T-helper 1 cell treated with Interleukin-12 subunit alpha and Interleukin-12 subunit beta and Interleukin-4 antibody, amounts not matched to agents 30 ng/mL and 1 ng/mL, for 36 hours (primary cell): Measurements from ENCODE around the gene ZNF740. TPM values are rescaled to one million over a fixed set of nuclear protein-coding genes. Genes with fewer than 3 reads are reported as not detected.

Experiments
- intact Hi-C: fragments of 100-400 bp; cut with micrococcal nuclease; formaldehyde crosslinking; loops from one replicate; pipeline ENCODE4 v1.15.1; 2024
- total RNA-seq: library from RNA; stranded (reverse); gene quantifications from 2 replicates; pipeline ENCODE4 v1.2.3, GENCODE V29; 2022

Gene ZNF740
- total RNA-seq, 1 donor from 2014 or later: 51.7 TPM

- intact Hi-C loops: loop anchor here (5.0 kb wide), 2 partner anchors 217 to 228 kb away; partner anchors contain the start of genes EIF4B and PCBP2
Measured at GRCh38 chr12:53224061-53224896, 43.8 kb downstream of the ZNF740 start.

- intact Hi-C loops: loop anchor here (5.0 kb wide), 2 partner anchors 218 to 227 kb away; partner anchors contain the start of genes EIF4B and PCBP2
Measured at GRCh38 chr12:53224897-53225634, 44.5 kb downstream of the ZNF740 start.

GRCh38 chr12:53225635-53226424, 45.3 kb downstream of the ZNF740 start:
- intact Hi-C loops: no loop called here

- intact Hi-C loops: no loop called here
Measured at GRCh38 chr12:53226815-53227214, 46.3 kb downstream of the ZNF740 start.

- intact Hi-C loops: no loop called here
Measured at GRCh38 chr12:53227341-53227740, 46.8 kb downstream of the ZNF740 start.

GRCh38 chr12:53227836-53228235, 47.3 kb downstream of the ZNF740 start:
- intact Hi-C loops: no loop called here

GRCh38 chr12:53229454-53229853, 48.9 kb downstream of the ZNF740 start:
- intact Hi-C loops: no loop called here

- intact Hi-C loops: no loop called here
Measured at GRCh38 chr12:53230108-53230845, 49.8 kb downstream of the ZNF740 start.

GRCh38 chr12:53231671-53231920, 51.1 kb downstream of the ZNF740 start:
- intact Hi-C loops: no loop called here

- intact Hi-C loops: loop anchor here (1.0 kb wide), 2 partner anchors 12 to 19 kb away; no protein-coding TSS in a partner anchor
Measured at GRCh38 chr12:53231921-53232645, 51.6 kb downstream of the ZNF740 start, which contains the start of gene RARG. TSS of gene RARG (minus strand) at chr12:53232209. CDS start at chr12:53227545, 4,664 bp downstream.

GRCh38 chr12:53232646-53233461, 52.3 kb downstream of the ZNF740 start:
- intact Hi-C loops: loop anchor here (1.0 kb wide), 2 partner anchors 13 to 18 kb away; no protein-coding TSS in a partner anchor

- intact Hi-C loops: no loop called here
Measured at GRCh38 chr12:53233671-53234121, 53.2 kb downstream of the ZNF740 start.

GRCh38 chr12:53234271-53234914, 53.9 kb downstream of the ZNF740 start:
- intact Hi-C loops: no loop called here

- intact Hi-C loops: no loop called here
Measured at GRCh38 chr12:53235164-53235563, 54.6 kb downstream of the ZNF740 start.

- intact Hi-C loops: no loop called here
Measured at GRCh38 chr12:53235742-53236442, 55.4 kb downstream of the ZNF740 start.

GRCh38 chr12:53236443-53237111, 56.1 kb downstream of the ZNF740 start:
- intact Hi-C loops: no loop called here

- intact Hi-C loops: no loop called here
Measured at GRCh38 chr12:53239643-53240258, 59.2 kb downstream of the ZNF740 start.
